BE2C (cell line): ENCODE data around the gene ZBTB7A.
A peak's percentile ranks its signal among the peaks of the same experiment; 100 is the strongest.

Experiments used
- DNase-seq: peaks from one replicate; pipeline ENCODE4 v3.0.0-alpha.2; 2020
- H3K27me3 ChIP-seq: fragments of 250-450 bp; sonication (Bioruptor Pico); 2 replicates; pipeline ENCODE4 v1.5.1; 2020; ENCODE audit warnings: mild to moderate bottlenecking
- H3K36me3 ChIP-seq: fragments of 250-450 bp; sonication (Bioruptor Pico); 2 replicates; pipeline ENCODE4 v1.5.1; 2020; ENCODE audit warnings: mild to moderate bottlenecking
- H3K4me1 ChIP-seq: fragments of 250-450 bp; sonication (Bioruptor Pico); 2 replicates; pipeline ENCODE4 v1.5.1; 2020
- H3K4me3 ChIP-seq: 2 replicates; pipeline ENCODE4 v1.5.1; 2011; ENCODE audit warnings: low read depth, low read length
- H3K9me3 ChIP-seq: fragments of 250-450 bp; sonication (Bioruptor Pico); 2 replicates; pipeline ENCODE4 v1.5.1; 2020
- CTCF ChIP-seq: IDR thresholded peaks from 2 replicates; pipeline ENCODE4 v1.5.1; 2012; ENCODE audit warnings: mild to moderate bottlenecking, low read depth, low read length

ZBTB7A gene

GRCh38 chr19:4034048-4035017, 32.4 kb downstream of the ZBTB7A start:
- TF ChIP-seq CTCF: no peak
- Histone ChIP-seq H3K36me3 (peaks cover 35% of the 10 kb centered on the region), H3K27me3 (no peaks in the 10 kb centered on the region)

DNA sequence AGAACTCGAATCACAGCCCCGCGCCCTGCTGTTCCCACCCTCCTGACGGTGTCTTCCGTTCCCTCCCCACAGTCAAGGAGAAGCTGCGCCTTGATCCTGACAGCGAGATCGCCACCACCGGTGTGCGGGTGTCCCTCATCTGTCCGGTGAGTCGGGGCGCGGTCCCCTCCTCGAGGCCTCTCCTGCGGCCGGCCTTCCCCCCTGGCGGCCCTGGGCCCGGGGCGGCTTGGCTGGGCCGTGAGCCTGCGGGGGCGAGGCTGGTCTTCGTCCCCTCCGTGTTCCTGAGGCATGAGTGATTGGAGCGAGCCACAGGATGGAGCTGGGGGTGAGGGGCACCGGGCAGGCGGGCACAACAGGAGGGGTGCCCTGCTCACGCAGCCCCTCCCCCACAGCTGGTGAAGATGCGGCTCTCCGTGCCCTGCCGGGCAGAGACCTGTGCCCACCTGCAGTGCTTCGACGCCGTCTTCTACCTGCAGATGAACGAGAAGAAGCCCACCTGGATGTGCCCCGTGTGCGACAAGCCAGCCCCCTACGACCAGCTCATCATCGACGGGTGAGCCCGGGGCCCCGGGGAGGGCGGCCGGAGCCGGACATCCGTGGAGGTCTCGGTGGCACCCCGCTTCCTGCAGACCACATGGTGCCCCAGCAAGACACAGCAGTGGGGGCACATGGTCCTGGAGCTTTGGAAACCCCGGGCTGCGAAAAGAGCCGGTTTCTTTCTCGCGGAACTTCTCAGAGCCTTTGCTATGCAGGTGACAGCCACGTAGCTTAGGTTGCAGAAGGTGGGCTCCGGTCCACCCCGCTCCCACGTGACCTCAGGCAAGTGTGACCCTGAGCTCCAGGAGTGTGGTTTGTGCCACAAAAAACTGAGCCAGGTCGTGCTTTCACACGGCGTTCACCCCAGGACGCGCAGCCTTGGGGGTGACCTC, 33.4 kb downstream of the ZBTB7A start:
- Histone ChIP-seq H3K27me3 (no peaks in the 10 kb centered on the region), H3K36me3 (peaks cover 42% of the 10 kb centered on the region), H3K4me3 (no peak overlapping the region), H3K9me3 (no peaks in the 10 kb centered on the region), H3K4me1 (no peaks in the 10 kb centered on the region)
- TF ChIP-seq CTCF: no peak
- DNase-seq: no peak

More at GRCh38 chr19:4034048-4035017, 32.4 kb downstream of the ZBTB7A start:
- Histone ChIP-seq H3K4me3 (no peak overlapping the region), H3K4me1 (no peaks in the 10 kb centered on the region), H3K9me3 (no peaks in the 10 kb centered on the region)
- DNase-seq: no peak

DNA sequence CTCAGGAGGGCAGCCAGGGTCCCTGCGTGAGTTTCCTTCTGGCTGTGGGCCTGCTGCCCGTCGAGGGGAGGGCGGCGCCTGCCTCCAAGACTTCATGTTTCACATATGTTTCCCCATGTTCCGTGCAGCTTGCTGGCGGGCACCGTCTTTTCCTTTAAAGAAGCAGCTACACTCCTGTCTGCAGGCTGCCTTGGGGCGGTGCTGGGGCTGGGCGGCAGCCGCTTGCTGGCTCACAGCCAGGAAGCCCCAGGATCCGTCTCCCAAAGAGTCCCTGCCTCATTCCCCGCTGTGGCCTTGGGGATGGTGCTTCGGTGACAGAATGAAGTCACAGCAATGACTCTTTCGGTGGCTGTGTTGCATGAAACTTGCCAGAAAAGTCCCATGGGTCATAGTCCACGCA, 34.3 kb downstream of the ZBTB7A start:
- no peak overlapping the region for H3K4me3 ChIP-seq
- DNase-seq: peak; percentile 53
- H3K4me1 ChIP-seq: no peaks in the 10 kb centered on the region
- no peaks in the 10 kb centered on the region for H3K27me3 ChIP-seq
- H3K9me3 ChIP-seq: no peaks in the 10 kb centered on the region
- TF ChIP-seq CTCF: no peak
- H3K36me3 ChIP-seq: peaks cover 40% of the 10 kb centered on the region

DNA sequence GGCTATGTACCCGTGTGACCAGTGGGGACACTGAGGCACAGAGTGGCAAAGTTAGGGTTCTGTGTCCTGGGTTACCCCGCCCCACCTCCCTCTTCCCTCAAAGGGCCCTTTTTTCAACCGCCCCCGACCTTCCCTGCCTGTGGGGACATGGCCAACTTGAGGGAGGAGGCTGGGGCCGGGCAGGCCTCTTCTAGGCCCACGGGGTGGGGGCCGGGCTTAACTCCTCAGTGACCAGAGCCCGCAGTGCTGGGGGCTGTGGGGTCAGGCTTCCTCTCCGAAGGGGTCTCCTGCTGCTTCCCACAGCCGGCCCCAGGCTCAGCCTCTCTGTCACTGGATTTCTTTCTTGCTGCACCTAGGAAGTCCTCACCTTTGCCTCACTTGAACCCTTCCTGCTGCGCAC, 35.3 kb downstream of the ZBTB7A start:
- H3K27me3 ChIP-seq: no peaks in the 10 kb centered on the region
- H3K9me3 ChIP-seq: no peaks in the 10 kb centered on the region
- H3K4me1 ChIP-seq: no peaks in the 10 kb centered on the region
- no peak for TF ChIP-seq CTCF
- H3K4me3 ChIP-seq: no peak overlapping the region
- H3K36me3 ChIP-seq: peaks cover 34% of the 10 kb centered on the region
- DNase-seq: no peak

- H3K36me3 ChIP-seq: peaks cover 34% of the 10 kb centered on the region
- no peak overlapping the region for H3K4me3 ChIP-seq
- no peaks in the 10 kb centered on the region for H3K9me3 ChIP-seq
- no peaks in the 10 kb centered on the region for H3K27me3 ChIP-seq
- TF ChIP-seq CTCF: no peak
- no peak for DNase-seq
- H3K4me1 ChIP-seq: no peaks in the 10 kb centered on the region
Observed at GRCh38 chr19:4030981-4031380, 35.7 kb downstream of the ZBTB7A start.
